Peyer's patch (tissue), 4 donors: ENCODE measurements around the gene EID2. TPM values are rescaled to one million over a fixed set of nuclear protein-coding genes. Genes with fewer than 3 reads are reported as not detected.

Experiments used
- DNase-seq, 3 donors: peaks; one replicate each; pipeline ENCODE4 v3.0.0-alpha.2; 2017 to 2019
- H3K27ac ChIP-seq, 4 donors: fragments of 200-600 bp; sonication (generic); one replicate each; pipeline ENCODE4 v1.5.1; 2016 to 2019
- H3K27me3 ChIP-seq, 2 donors: fragments of 200-600 bp; sonication (generic); one replicate each; pipeline ENCODE4 v1.5.1; 2019
- H3K36me3 ChIP-seq, 3 donors: fragments of 200-600 bp; sonication (generic); one replicate each; pipeline ENCODE4 v1.5.1; 2016 to 2019
- H3K4me1 ChIP-seq, 4 donors: fragments of 200-600 bp; sonication (generic); one replicate each; pipeline ENCODE4 v1.5.1; 2016 to 2019
- H3K4me3 ChIP-seq, 4 donors: fragments of 200-600 bp; sonication (generic); 1 replicate in 3 of 4; 2 replicates in 1 of 4; pipeline ENCODE4 v1.5.1; 2016 to 2019; ENCODE audit warnings: mild to moderate bottlenecking in 1 of 4
- H3K9me3 ChIP-seq, 4 donors: fragments of 200-600 bp; sonication (generic); one replicate each; pipeline ENCODE4 v1.5.1; 2016 to 2019; ENCODE audit warnings: mild to moderate bottlenecking in 1 of 4
- POLR2A ChIP-seq, 2 donors: fragments of 450-650 bp; IDR thresholded peaks; one replicate each; pipeline ENCODE4 v1.5.1; 2017; ENCODE audit warnings: antibody characterized with exemption in 2 of 2, mild to moderate bottlenecking in 2 of 2, moderate library complexity in 2 of 2
- total RNA-seq, 4 donors: library from RNA; depleted of rRNA; stranded (reverse); fragments of >200 nt; gene quantifications; one replicate each; pipeline ENCODE4 v1.1.0, GENCODE V29; 2016
- TF ChIP-seq, protein P1 (sequence below), 6 experiments: fragments of 450-650 bp in 4 of 6; fragments of 200-600 bp in 2 of 6; sonication (generic) in 1 of 6; IDR thresholded peaks; one replicate each; pipeline ENCODE4 v1.5.1; 2017 to 2019; ENCODE audit warnings: antibody characterized with exemption in 6 of 6, mild to moderate bottlenecking in 3 of 6, moderate library complexity in 1 of 6

Gene EID2
- total RNA-seq, 4 donors from 2014 or later, result 7.1 to 12.4 (median 8.8) TPM

DNA sequence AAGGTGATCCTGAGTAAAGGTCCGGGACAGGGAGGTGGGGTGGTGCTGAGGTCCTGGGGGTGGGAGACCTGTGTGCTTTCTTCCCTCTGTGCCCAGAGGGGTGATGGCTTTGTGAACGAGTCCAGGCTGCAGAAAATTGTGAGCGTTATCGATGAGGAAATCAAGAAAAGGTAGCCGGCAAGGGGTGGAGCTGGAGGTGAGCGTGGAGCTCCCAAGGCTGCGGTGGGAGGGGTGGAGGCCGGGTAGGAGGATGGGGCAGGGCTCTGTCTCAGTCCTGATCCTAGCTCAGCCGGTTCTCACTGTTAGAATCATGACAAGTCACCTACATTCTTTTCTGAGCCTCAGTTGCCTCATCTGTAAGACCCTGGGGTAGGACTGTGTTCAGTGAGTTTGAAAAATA, 21.0 kb downstream of the EID2 start:
- H3K4me3 ChIP-seq, result no peak overlapping the region
- no peaks in the 10 kb centered on the region for H3K9me3 ChIP-seq
- H3K27ac ChIP-seq, result no peak overlapping the region
- no peaks in the 10 kb centered on the region for H3K36me3 ChIP-seq
- TF ChIP-seq, protein P1, sequence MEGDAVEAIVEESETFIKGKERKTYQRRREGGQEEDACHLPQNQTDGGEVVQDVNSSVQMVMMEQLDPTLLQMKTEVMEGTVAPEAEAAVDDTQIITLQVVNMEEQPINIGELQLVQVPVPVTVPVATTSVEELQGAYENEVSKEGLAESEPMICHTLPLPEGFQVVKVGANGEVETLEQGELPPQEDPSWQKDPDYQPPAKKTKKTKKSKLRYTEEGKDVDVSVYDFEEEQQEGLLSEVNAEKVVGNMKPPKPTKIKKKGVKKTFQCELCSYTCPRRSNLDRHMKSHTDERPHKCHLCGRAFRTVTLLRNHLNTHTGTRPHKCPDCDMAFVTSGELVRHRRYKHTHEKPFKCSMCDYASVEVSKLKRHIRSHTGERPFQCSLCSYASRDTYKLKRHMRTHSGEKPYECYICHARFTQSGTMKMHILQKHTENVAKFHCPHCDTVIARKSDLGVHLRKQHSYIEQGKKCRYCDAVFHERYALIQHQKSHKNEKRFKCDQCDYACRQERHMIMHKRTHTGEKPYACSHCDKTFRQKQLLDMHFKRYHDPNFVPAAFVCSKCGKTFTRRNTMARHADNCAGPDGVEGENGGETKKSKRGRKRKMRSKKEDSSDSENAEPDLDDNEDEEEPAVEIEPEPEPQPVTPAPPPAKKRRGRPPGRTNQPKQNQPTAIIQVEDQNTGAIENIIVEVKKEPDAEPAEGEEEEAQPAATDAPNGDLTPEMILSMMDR (IDR thresholded peaks at IDR 0.05), result no peak
- TF ChIP-seq POLR2A (IDR thresholded peaks at IDR 0.05), result no peak
- peaks cover 0 to 21% of the 10 kb centered on the region in 2 donors for H3K27me3 ChIP-seq
- peaks cover 4 to 15% (median 12%) of the 10 kb centered on the region in 4 donors for H3K4me1 ChIP-seq
- no peak for DNase-seq

DNA sequence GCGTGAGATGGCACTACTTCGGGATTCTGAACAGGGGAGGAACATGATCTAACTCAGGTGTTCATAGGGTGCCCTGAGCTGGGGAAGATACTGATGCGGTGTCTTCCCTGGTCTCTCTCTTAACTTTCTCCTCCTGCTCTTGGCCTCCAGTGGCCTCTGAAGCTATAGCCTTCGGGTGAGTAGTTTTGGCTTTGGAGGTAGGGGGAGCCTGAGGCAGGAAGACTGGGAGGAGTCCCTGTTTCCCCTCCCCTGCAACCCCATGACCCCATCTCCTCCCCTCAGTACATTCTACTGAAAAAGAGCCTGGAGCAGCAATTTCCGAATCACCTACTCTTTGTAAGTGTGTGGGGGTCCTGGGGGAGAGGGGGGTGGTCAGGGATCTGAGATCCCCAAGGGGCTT, 21.5 kb downstream of the EID2 start:
- Histone ChIP-seq H3K9me3 (no peaks in the 10 kb centered on the region), H3K27me3 (peaks cover 0 to 21% of the 10 kb centered on the region in 2 donors), H3K27ac (no peak overlapping the region), H3K4me1 (peaks cover 4 to 15% (median 12%) of the 10 kb centered on the region in 4 donors), H3K36me3 (no peaks in the 10 kb centered on the region), H3K4me3 (no peak overlapping the region)
- DNase-seq, result no peak
- no peak for TF ChIP-seq POLR2A (IDR thresholded peaks at IDR 0.05)
- TF ChIP-seq, protein P1 (IDR thresholded peaks at IDR 0.05), result no peak

DNA sequence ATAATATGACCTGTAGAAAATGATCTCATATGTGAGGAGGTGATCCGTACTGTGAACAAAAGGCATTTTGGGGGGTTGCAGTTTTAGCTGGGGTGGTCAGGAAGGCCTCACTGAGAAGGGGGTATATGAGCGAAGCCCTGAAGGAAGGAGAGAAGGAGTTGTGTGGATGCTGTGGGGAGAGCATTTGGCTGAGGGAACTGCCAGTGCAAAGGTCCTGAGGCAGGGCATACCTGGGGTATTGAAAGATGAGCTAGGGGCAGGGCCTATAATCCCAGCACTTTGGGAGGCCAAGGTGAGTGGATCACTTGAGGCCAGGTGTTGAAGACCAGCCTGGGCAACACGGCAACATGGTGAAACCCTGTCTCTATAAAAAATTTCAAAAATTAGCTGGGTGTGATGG, 22.5 kb downstream of the EID2 start:
- H3K27ac ChIP-seq, result no peak overlapping the region
- no peak overlapping the region for H3K4me3 ChIP-seq
- H3K4me1 ChIP-seq, result peaks cover 4 to 15% (median 12%) of the 10 kb centered on the region in 4 donors
- TF ChIP-seq POLR2A (IDR thresholded peaks at IDR 0.05), result no peak
- TF ChIP-seq, protein P1 (IDR thresholded peaks at IDR 0.05), result no peak
- peaks cover 0 to 21% of the 10 kb centered on the region in 2 donors for H3K27me3 ChIP-seq
- no peaks in the 10 kb centered on the region for H3K36me3 ChIP-seq
- H3K9me3 ChIP-seq, result no peaks in the 10 kb centered on the region
- no peak for DNase-seq

DNA sequence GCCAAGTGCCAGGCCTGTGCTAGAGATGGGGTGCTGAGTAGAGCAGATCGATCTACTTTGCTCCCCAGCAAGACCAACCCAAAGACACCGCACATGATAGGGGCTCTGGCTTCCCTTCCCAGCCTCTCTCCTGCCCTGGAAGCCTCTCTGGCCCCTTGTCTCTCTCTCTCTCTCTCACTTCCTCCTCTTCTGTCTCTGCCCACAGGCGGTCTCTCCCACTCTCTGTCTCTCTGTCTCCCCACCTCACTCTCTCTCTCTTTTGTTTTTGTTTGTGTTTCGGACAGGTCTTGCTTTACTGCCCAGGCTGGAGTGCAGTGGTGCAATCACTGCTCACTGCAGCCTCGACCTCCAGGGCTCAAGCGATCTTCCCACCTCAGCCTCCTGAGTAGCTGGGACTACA, 23.7 kb downstream of the EID2 start:
- no peak overlapping the region for H3K4me3 ChIP-seq
- H3K36me3 ChIP-seq, result no peaks in the 10 kb centered on the region
- DNase-seq, result no peak
- H3K9me3 ChIP-seq, result no peaks in the 10 kb centered on the region
- peaks cover 4 to 15% (median 12%) of the 10 kb centered on the region in 4 donors for H3K4me1 ChIP-seq
- no peak for TF ChIP-seq POLR2A (IDR thresholded peaks at IDR 0.05)
- TF ChIP-seq, protein P1 (IDR thresholded peaks at IDR 0.05), result no peak
- H3K27ac ChIP-seq, result no peak overlapping the region
- peaks cover 0 to 21% of the 10 kb centered on the region in 2 donors for H3K27me3 ChIP-seq

DNA sequence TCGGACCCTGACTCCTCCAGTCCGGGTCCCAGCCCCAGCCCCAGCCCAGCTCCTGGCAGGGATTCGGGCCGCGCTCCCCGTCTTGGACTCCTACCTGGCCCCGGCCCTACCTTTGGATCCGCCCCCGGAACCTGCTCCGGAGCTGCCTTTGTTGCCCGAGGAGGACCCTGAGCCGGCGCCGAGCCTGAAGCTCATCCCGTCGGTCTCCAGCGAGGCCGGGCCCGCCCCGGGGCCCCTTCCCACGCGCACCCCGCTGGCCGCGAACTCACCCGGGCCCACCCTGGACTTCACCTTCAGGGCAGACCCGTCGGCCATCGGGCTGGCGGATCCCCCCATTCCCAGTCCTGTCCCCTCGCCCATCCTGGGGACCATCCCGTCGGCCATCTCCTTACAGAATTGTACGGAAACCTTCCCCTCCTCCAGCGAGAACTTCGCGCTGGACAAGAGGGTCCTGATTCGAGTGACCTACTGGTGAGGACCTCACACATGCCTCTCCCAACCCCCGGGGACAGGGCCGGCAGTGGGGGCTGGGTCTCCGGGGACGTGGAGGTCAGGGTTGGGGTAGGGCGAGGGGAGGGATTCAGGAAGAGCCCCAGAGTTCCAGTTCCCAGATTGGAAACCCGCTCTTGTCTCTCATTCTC, 24.3 kb downstream of the EID2 start:
- Histone ChIP-seq H3K4me1 (peaks cover 4 to 15% (median 12%) of the 10 kb centered on the region in 4 donors), H3K27ac (no peak overlapping the region), H3K9me3 (no peaks in the 10 kb centered on the region), H3K36me3 (no peaks in the 10 kb centered on the region), H3K4me3 (peak overlapping the region in 3 of 4 donors; percentile 33 to 38 (median 36)), H3K27me3 (peaks cover 0 to 21% of the 10 kb centered on the region in 2 donors)
- DNase-seq, result no peak
- TF ChIP-seq, protein P1 (IDR thresholded peaks at IDR 0.05), result no peak
- TF ChIP-seq POLR2A (IDR thresholded peaks at IDR 0.05), result no peak
